Nephron (organoid): ENCODE results near the gene ADRA2A.

ENCODE experiments used
- H3K27ac Mint-ChIP-seq, 3 experiments: 2 replicates each; pipeline ENCODE4 v1.8.0; 2020; ENCODE audit warnings: mixed read lengths in 3 of 3, mild to moderate bottlenecking in 2 of 3, moderate library complexity in 1 of 3
- H3K27me3 Mint-ChIP-seq: 2 replicates; pipeline ENCODE4 v1.8.0; 2021; ENCODE audit warnings: low read depth, mild to moderate bottlenecking, moderate library complexity, mixed read lengths
- H3K36me3 Mint-ChIP-seq: 2 replicates; pipeline ENCODE4 v1.8.0; 2020; ENCODE audit warnings: low read depth, mixed read lengths
- H3K4me1 Mint-ChIP-seq: 2 replicates; pipeline ENCODE4 v1.8.0; 2020; ENCODE audit warnings: mixed read lengths
- H3K4me3 Mint-ChIP-seq, 3 experiments: 2 replicates each; pipeline ENCODE4 v1.8.0; 2020; ENCODE audit warnings: mild to moderate bottlenecking in 3 of 3, mixed read lengths in 3 of 3, moderate library complexity in 2 of 3
- H3K9me3 Mint-ChIP-seq: 2 replicates; pipeline ENCODE4 v1.8.0; 2020; ENCODE audit warnings: mixed read lengths
- CTCF ChIP-seq, 3 experiments: fragments of 200-600 bp; sonication (generic); IDR thresholded peaks; one replicate each; pipeline ENCODE4 v1.5.0; 2021; ENCODE audit warnings: antibody characterized with exemption in 3 of 3; ENCODE audit not compliant: unreplicated experiment in 3 of 3

Gene ADRA2A

DNA sequence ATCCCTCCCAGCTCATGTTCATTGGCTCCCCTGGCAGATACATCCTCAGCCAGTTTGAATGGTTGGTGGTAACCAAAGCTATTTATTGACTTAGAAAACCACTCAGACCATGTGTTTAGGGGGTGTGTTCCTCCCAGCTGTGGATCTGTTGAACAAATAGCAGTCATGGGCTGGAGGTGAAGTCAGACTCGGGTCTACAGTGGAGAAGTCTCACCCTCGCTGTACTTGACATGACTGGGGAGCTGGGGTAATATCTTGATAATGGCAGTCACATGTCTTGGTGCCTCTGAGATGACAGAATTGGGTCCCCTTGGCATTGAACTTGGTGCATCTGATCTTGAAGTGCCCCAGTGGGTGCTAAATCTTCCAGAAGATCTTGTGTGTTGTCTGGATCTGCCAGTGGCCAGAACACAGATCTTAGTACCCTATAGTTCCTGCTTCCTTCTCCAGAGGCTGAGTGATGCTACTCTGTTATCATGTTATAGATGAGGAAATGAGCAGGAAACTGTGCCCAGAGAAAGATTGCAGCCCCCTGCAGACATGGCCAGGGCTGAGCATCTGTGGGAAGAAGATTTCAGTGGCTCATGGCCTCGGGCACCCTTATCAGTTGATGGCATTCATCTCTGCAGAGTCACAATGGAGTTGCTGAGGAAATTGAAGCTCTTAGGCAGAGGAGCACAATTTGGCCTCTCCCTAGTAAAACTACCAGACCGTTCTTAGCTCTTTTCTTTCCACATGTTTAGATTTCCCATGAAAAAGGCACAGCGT is 50.4 kb downstream of the ADRA2A start:
- no peak for TF ChIP-seq CTCF (IDR thresholded peaks at IDR 0.05; ENCODE audit: unreplicated experiment in 3 of 3)
- H3K4me3 Mint-ChIP-seq, result no peak overlapping the region
- H3K4me1 Mint-ChIP-seq, result no peaks in the 10 kb centered on the region

GRCh38 chr10:111128331-111129180 is 51.7 kb downstream of the ADRA2A start:
- TF ChIP-seq CTCF (IDR thresholded peaks at IDR 0.05; ENCODE audit: unreplicated experiment in 3 of 3), result no peak
- Mint-ChIP-seq H3K27me3 (peaks cover 35% of the 10 kb centered on the region), H3K9me3 (peaks cover 4% of the 10 kb centered on the region), H3K27ac (no peak overlapping the region), H3K36me3 (no peaks in the 10 kb centered on the region), H3K4me3 (no peak overlapping the region), H3K4me1 (no peaks in the 10 kb centered on the region)

More for the DNA sequence above, 50.4 kb downstream of the ADRA2A start:
- Mint-ChIP-seq H3K27me3 (peaks cover 32% of the 10 kb centered on the region), H3K27ac (no peak overlapping the region), H3K9me3 (no peaks in the 10 kb centered on the region), H3K36me3 (no peaks in the 10 kb centered on the region)

- no peak for TF ChIP-seq CTCF (IDR thresholded peaks at IDR 0.05; ENCODE audit: unreplicated experiment in 3 of 3)
- H3K4me3 Mint-ChIP-seq, result no peak overlapping the region
- H3K4me1 Mint-ChIP-seq, result no peaks in the 10 kb centered on the region
- H3K36me3 Mint-ChIP-seq, result no peaks in the 10 kb centered on the region
- peaks cover 5% of the 10 kb centered on the region for H3K9me3 Mint-ChIP-seq
- peaks cover 35% of the 10 kb centered on the region for H3K27me3 Mint-ChIP-seq
- H3K27ac Mint-ChIP-seq, result no peak overlapping the region
Measured at GRCh38 chr10:111129363-111129762, 52.5 kb downstream of the ADRA2A start.

DNA sequence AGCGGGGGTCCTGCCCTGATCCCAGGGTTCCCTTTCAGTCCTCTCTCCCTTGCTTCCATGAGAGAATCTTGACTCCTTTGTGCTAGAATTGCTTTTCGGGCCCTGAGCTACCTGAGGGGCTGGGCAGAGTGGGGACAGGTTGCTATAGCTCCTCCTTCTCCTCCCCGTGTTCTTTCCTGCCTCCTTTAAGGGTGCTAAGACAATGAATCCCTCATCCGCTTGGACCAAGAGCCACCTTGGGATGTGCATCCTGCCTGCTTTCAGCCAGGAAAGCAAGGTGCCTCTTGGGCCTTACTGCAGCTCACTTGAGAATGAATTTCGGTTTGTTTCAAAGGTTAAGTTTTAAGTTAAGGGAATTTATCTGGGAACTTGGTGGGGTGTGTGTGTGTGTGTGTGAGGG is 53.6 kb downstream of the ADRA2A start:
- H3K9me3 Mint-ChIP-seq, result peaks cover 6% of the 10 kb centered on the region
- TF ChIP-seq CTCF (IDR thresholded peaks at IDR 0.05; ENCODE audit: unreplicated experiment in 3 of 3), result no peak
- no peaks in the 10 kb centered on the region for H3K36me3 Mint-ChIP-seq
- no peaks in the 10 kb centered on the region for H3K4me1 Mint-ChIP-seq
- peaks cover 35% of the 10 kb centered on the region for H3K27me3 Mint-ChIP-seq
- peak overlapping the region in 1 of 3 experiments; percentile 2 for H3K27ac Mint-ChIP-seq
- no peak overlapping the region for H3K4me3 Mint-ChIP-seq
